Measurements from ENCODE around the gene SORBS2. TPM values are rescaled to one million over a fixed set of nuclear protein-coding genes. Genes with fewer than 3 reads are reported as not detected.
"Not testable (repeated sequence)": the region's sequence is repeated elsewhere in the genome, so short reads cannot be mapped to it uniquely, and the experiment has no call there.

SORBS2 gene
- total RNA-seq = 0.05 TPM in 1 of 2 replicates, not detected in the other

- no peak for DNase-seq
- ChIA-PET POLR2A (interaction anchor here (0.7 kb wide), 1 partner anchor 77 kb away, joined by 3 read pairs; no protein-coding TSS in a partner anchor), CTCF (no interaction called here)
- Mint-ChIP-seq H3K4me1 (peaks cover 19% of the 10 kb centered on the region), H3K27me3 (peaks cover 18% of the 10 kb centered on the region), H3K27ac (no peak within 1 kb of the TSS), H3K4me3 (peak within 1 kb of the TSS; percentile 56), H3K9me3 (no peaks in the 10 kb centered on the region), H3K36me3 (ENCODE audit: low read depth) (no peaks in the 10 kb centered on the region)
- TF ChIP-seq CTCF (IDR thresholded peaks at IDR 0.05) = no peak
- peak; percentile 85 for ATAC-seq (ENCODE audit: low read depth)
- intact Hi-C loops (cut with micrococcal nuclease) = no loop called here
These were observed at the start of gene SORBS2 for GRCh38 chr4:185811509-185812364. SORBS2 (minus strand) TSS chr4:185812194; CDS start chr4:185690571, 121,623 bp downstream.

GRCh38 chr4:185859111-185859510 is 47.1 kb upstream of the SORBS2 start:
- ATAC-seq (ENCODE audit: low read depth) (no peak), DNase-seq (no peak)
- TF ChIP-seq CTCF (IDR thresholded peaks at IDR 0.05) = no peak
- Mint-ChIP-seq H3K27me3 (peaks cover 15% of the 10 kb centered on the region), H3K9me3 (peaks cover 8% of the 10 kb centered on the region), H3K36me3 (ENCODE audit: low read depth) (no peaks in the 10 kb centered on the region), H3K4me3 (no peak overlapping the region), H3K27ac (no peak overlapping the region), H3K4me1 (no peaks in the 10 kb centered on the region)
- ChIA-PET CTCF (no interaction called here), POLR2A (no interaction called here)
- intact Hi-C loops (cut with micrococcal nuclease) = no loop called here

- H3K4me1 Mint-ChIP-seq; POLR2A ChIA-PET; H3K27ac Mint-ChIP-seq; H3K36me3 Mint-ChIP-seq (ENCODE audit: low read depth); DNase-seq; H3K27me3 Mint-ChIP-seq; intact Hi-C loops (cut with micrococcal nuclease); CTCF ChIA-PET; ATAC-seq (ENCODE audit: low read depth); H3K9me3 Mint-ChIP-seq; H3K4me3 Mint-ChIP-seq: not testable (repeated sequence)
These were observed 45.6 kb upstream of the SORBS2 start for GRCh38 chr4:185857561-185857960.

GRCh38 chr4:185853841-185854240 is 41.8 kb upstream of the SORBS2 start:
- H3K36me3 Mint-ChIP-seq (ENCODE audit: low read depth) = no peaks in the 10 kb centered on the region
- intact Hi-C loops (cut with micrococcal nuclease) = no loop called here
- H3K4me3 Mint-ChIP-seq = no peak overlapping the region
- DNase-seq = no peak
- ChIA-PET CTCF (no interaction called here), POLR2A (no interaction called here)
- H3K9me3 Mint-ChIP-seq = peaks cover 13% of the 10 kb centered on the region
- H3K27me3 Mint-ChIP-seq = no peaks in the 10 kb centered on the region
- TF ChIP-seq CTCF (IDR thresholded peaks at IDR 0.05) = no peak
- no peak overlapping the region for H3K27ac Mint-ChIP-seq
- no peak for ATAC-seq (ENCODE audit: low read depth)
- H3K4me1 Mint-ChIP-seq = no peaks in the 10 kb centered on the region

GRCh38 chr4:185852961-185853360 is 41.0 kb upstream of the SORBS2 start:
- H3K9me3 Mint-ChIP-seq = peaks cover 13% of the 10 kb centered on the region
- intact Hi-C loops (cut with micrococcal nuclease) = no loop called here
- no peak for TF ChIP-seq CTCF (IDR thresholded peaks at IDR 0.05)
- H3K27ac Mint-ChIP-seq = no peak overlapping the region
- no peaks in the 10 kb centered on the region for H3K27me3 Mint-ChIP-seq
- no peak for DNase-seq
- H3K36me3 Mint-ChIP-seq (ENCODE audit: low read depth) = no peaks in the 10 kb centered on the region
- ATAC-seq (ENCODE audit: low read depth) = no peak
- no peak overlapping the region for H3K4me3 Mint-ChIP-seq
- no peaks in the 10 kb centered on the region for H3K4me1 Mint-ChIP-seq
- POLR2A ChIA-PET = no interaction called here
- CTCF ChIA-PET = no interaction called here

Data from activated B cell treated with CpG ODN at 0.5 μM for 24 hours (primary cell).